Right lobe of liver (tissue), 4 donors: ENCODE measurements around the gene ATF7.

Source experiments
- POLR2A ChIP-seq: fragments of 450-650 bp; IDR thresholded peaks from one replicate; pipeline ENCODE4 v1.6.1; 2017; ENCODE audit warnings: antibody characterized with exemption, mild to moderate bottlenecking
- TF ChIP-seq, protein P1 (sequence below), 4 donors: fragments of 200-600 bp in 3 of 4; fragments of 450-650 bp in 1 of 4; IDR thresholded peaks; one replicate each; pipeline versions ENCODE4 v1.5.1 to v1.8.0; 2016 to 2022; ENCODE audit warnings: antibody characterized with exemption in 4 of 4, mild to moderate bottlenecking in 2 of 4
- donor health status: DM: no; HTN: no; CAD: no.
- donor health status: DM: no; HTN: no; CAD: no.
- donor health status: DM: no; HTN: yes; CAD: no.

- TF ChIP-seq, protein P1, sequence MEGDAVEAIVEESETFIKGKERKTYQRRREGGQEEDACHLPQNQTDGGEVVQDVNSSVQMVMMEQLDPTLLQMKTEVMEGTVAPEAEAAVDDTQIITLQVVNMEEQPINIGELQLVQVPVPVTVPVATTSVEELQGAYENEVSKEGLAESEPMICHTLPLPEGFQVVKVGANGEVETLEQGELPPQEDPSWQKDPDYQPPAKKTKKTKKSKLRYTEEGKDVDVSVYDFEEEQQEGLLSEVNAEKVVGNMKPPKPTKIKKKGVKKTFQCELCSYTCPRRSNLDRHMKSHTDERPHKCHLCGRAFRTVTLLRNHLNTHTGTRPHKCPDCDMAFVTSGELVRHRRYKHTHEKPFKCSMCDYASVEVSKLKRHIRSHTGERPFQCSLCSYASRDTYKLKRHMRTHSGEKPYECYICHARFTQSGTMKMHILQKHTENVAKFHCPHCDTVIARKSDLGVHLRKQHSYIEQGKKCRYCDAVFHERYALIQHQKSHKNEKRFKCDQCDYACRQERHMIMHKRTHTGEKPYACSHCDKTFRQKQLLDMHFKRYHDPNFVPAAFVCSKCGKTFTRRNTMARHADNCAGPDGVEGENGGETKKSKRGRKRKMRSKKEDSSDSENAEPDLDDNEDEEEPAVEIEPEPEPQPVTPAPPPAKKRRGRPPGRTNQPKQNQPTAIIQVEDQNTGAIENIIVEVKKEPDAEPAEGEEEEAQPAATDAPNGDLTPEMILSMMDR (IDR thresholded peaks at IDR 0.05), result no peak
- no peak for TF ChIP-seq POLR2A
These were observed 158.3 kb downstream of the ATF7 start for GRCh38 chr12:53467880-53468279.
